Psoas muscle (tissue), 8 donors: Measurements from ENCODE around the gene BTD. TPM values are rescaled to one million over a fixed set of nuclear protein-coding genes. Genes with fewer than 3 reads are reported as not detected.

Source experiments
- ATAC-seq, 4 donors: fragments of 200-7000 bp; cut with Tn5 transposase; one replicate each; pipeline ENCODE4 v1.9.1; 2020; ENCODE audit warnings: moderate library complexity in 3 of 4, mild to moderate bottlenecking in 2 of 4
- DNase-seq, 2 donors: peaks; one replicate each; pipeline ENCODE4 v3.0.0-alpha.2; 2020
- H3K27ac ChIP-seq: fragments of 200-600 bp; one replicate; pipeline ENCODE4 v1.8.0; 2022
- H3K27me3 ChIP-seq, 3 donors: fragments of 200-600 bp in 1 of 3; one replicate each; pipeline versions ENCODE4 v1.6.1 to v1.8.0; 2013 to 2022; ENCODE audit warnings: low read length in 2 of 3, mild to moderate bottlenecking in 2 of 3, moderate library complexity in 1 of 3; ENCODE audit not compliant: insufficient read depth in 3 of 3
- H3K36me3 ChIP-seq, 2 donors: fragments of 200-600 bp in 1 of 2; one replicate each; pipeline versions ENCODE4 v1.6.1 to v1.8.0; 2013 to 2022; ENCODE audit warnings: low read depth in 1 of 2, mild to moderate bottlenecking in 1 of 2, moderate library complexity in 1 of 2; ENCODE audit not compliant: insufficient read depth in 1 of 2
- H3K4me1 ChIP-seq: fragments of 200-600 bp; one replicate; pipeline ENCODE4 v1.8.0; 2022
- H3K4me3 ChIP-seq: fragments of 200-600 bp; one replicate; pipeline ENCODE4 v1.8.0; 2022; ENCODE audit warnings: mild to moderate bottlenecking
- H3K9me3 ChIP-seq: fragments of 200-600 bp; one replicate; pipeline ENCODE4 v1.8.0; 2022
- CTCF ChIP-seq: fragments of 200-600 bp; IDR thresholded peaks from one replicate; pipeline ENCODE4 v1.8.0; 2022; ENCODE audit warnings: antibody characterized with exemption
- WGBS, 3 donors: extraction: QIAGEN DNeasy Blood & Tissue Kit; methylation state at CpG; one replicate each; pipeline versions ENCODE4 v1.1.6 to v1.1.7; 2013; 5-methylcytosine and 5-hydroxymethylcytosine counted together
- intact Hi-C, 2 donors: fragments of 100-400 bp; cut with DNase I; formaldehyde crosslinking; loops; one replicate each; pipeline versions ENCODE4 v1.11.0 to v1.14.2; 2022
- polyA plus RNA-seq, 3 donors: library from polyadenylated mRNA; stranded (reverse); fragments of 200-250 nt; gene quantifications; one replicate each; pipeline ENCODE4 v1.2.3, GENCODE V29; 2013
- total RNA-seq, 4 donors: library from RNA; stranded (reverse); fragmentation: NEBNext Ultra II Directional in 2 of 4; extraction: Animal tissue kit (Norgen Biotek cat#: 25700) in 2 of 4; gene quantifications; one replicate each; pipeline versions ENCODE4 v1.2.1 to v1.2.4, GENCODE V29; 2021 to 2023
- donor health status: healthy with polysubstance abuse.
- donor health status: DM: no; HTN: no; CAD: no; lungs with moderate emphysema.
- donor health status: Bipolar disorder and iron deficiency.
- donor health status: healthy.
- donor health status: DM: yes; HTN: yes; CAD: no.
- donor health status: DM: no; HTN: no; CAD: no.
- donor health status: DM: no; HTN: no; CAD: no.
- donor health status: DM: yes; HTN: yes; CAD: no.

Gene BTD
- total and polyA plus RNA-seq, 7 donors, result 6.3 to 15.2 (median 9.8) TPM

- TF ChIP-seq CTCF, result no peak
- peaks cover 0 to 2% of the 10 kb centered on the region in 2 donors for H3K36me3 ChIP-seq
- intact Hi-C loops, result loop anchor here (5.0 kb wide), 3 partner anchors 39 to 614 kb away; no protein-coding TSS in a partner anchor
- peaks cover 62% of the 10 kb centered on the region for H3K4me1 ChIP-seq
- DNase-seq, result no peak
- H3K27me3 ChIP-seq, result no peaks in the 10 kb centered on the region
- no peaks in the 10 kb centered on the region for H3K9me3 ChIP-seq
- no peak overlapping the region for H3K4me3 ChIP-seq
- no peak for ATAC-seq
- WGBS, 3 donors, result 76 to 86% (median 83%) methylated on average over 5 of the region's 5 CpGs
- H3K27ac ChIP-seq, result peak overlapping the region; percentile 95
Observed at GRCh38 chr3:15633159-15633558, 31.6 kb downstream of the BTD start.

- H3K4me3 ChIP-seq, result peak overlapping the region; percentile 12
- H3K9me3 ChIP-seq, result no peaks in the 10 kb centered on the region
- 17 to 20% (median 17%) methylated on average over 4 of the region's 4 CpGs for WGBS, 3 donors
- ATAC-seq, result no peak
- H3K27ac ChIP-seq, result peak overlapping the region; percentile 95
- H3K4me1 ChIP-seq, result peaks cover 70% of the 10 kb centered on the region
- H3K36me3 ChIP-seq, result no peaks in the 10 kb centered on the region
- TF ChIP-seq CTCF, result no peak
- no peak for DNase-seq
- intact Hi-C loops, result loop anchor here (1.0 to 5.0 kb wide), 4 partner anchors 38 to 613 kb away; no protein-coding TSS in a partner anchor
- H3K27me3 ChIP-seq, result no peaks in the 10 kb centered on the region
Observed at GRCh38 chr3:15633766-15634598, 32.4 kb downstream of the BTD start.

GRCh38 chr3:15634671-15635070 is 33.1 kb downstream of the BTD start:
- Histone ChIP-seq H3K4me1 (peaks cover 74% of the 10 kb centered on the region), H3K9me3 (no peaks in the 10 kb centered on the region), H3K4me3 (peak overlapping the region; percentile 12), H3K36me3 (no peaks in the 10 kb centered on the region), H3K27ac (peak overlapping the region; percentile 95), H3K27me3 (no peaks in the 10 kb centered on the region)
- 23 to 38% (median 23%) methylated on average over 2 of the region's 2 CpGs for WGBS, 3 donors
- intact Hi-C loops, result loop anchor here (1.0 to 5.0 kb wide), 4 partner anchors 38 to 613 kb away; no protein-coding TSS in a partner anchor
- no peak for DNase-seq
- peak in 2 of 4 donors; percentile 1 to 2 for ATAC-seq
- no peak for TF ChIP-seq CTCF

- TF ChIP-seq CTCF, result no peak
- Histone ChIP-seq H3K27ac (peak overlapping the region; percentile 95), H3K4me3 (peak overlapping the region; percentile 44), H3K4me1 (peaks cover 74% of the 10 kb centered on the region), H3K36me3 (no peaks in the 10 kb centered on the region), H3K9me3 (no peaks in the 10 kb centered on the region), H3K27me3 (no peaks in the 10 kb centered on the region)
- peak; percentile 45 to 71 (median 58) for ATAC-seq
- WGBS, 3 donors, result 21 to 26% (median 23%) methylated on average over 13 of the region's 13 CpGs
- peak; percentile 32 to 68 for DNase-seq
- intact Hi-C loops, result no loop called here
Observed at GRCh38 chr3:15635121-15635661, 33.6 kb downstream of the BTD start.
